ENCODE measurements around the gene RAD51B.

- TF ChIP-seq, protein P1, sequence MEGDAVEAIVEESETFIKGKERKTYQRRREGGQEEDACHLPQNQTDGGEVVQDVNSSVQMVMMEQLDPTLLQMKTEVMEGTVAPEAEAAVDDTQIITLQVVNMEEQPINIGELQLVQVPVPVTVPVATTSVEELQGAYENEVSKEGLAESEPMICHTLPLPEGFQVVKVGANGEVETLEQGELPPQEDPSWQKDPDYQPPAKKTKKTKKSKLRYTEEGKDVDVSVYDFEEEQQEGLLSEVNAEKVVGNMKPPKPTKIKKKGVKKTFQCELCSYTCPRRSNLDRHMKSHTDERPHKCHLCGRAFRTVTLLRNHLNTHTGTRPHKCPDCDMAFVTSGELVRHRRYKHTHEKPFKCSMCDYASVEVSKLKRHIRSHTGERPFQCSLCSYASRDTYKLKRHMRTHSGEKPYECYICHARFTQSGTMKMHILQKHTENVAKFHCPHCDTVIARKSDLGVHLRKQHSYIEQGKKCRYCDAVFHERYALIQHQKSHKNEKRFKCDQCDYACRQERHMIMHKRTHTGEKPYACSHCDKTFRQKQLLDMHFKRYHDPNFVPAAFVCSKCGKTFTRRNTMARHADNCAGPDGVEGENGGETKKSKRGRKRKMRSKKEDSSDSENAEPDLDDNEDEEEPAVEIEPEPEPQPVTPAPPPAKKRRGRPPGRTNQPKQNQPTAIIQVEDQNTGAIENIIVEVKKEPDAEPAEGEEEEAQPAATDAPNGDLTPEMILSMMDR (conservative IDR thresholded peaks at IDR 0.05; ENCODE audit: low read depth, low read length): no peak
- TF ChIP-seq EZH2phosphoT487 (IDR thresholded peaks at IDR 0.05; ENCODE audit: borderline replicate concordance, low read length): no peak
Observed at GRCh38 chr14:68541178-68541896, 721.8 kb downstream of the RAD51B start.

Data from PC-3 (cell line).